Measurements from ENCODE around the gene PARD6G. TPM values are rescaled to one million over a fixed set of nuclear protein-coding genes. Genes with fewer than 3 reads are reported as not detected.

The PARD6G gene
- total RNA-seq, 1 donor from 2014 or later, result 28.3 TPM

DNA sequence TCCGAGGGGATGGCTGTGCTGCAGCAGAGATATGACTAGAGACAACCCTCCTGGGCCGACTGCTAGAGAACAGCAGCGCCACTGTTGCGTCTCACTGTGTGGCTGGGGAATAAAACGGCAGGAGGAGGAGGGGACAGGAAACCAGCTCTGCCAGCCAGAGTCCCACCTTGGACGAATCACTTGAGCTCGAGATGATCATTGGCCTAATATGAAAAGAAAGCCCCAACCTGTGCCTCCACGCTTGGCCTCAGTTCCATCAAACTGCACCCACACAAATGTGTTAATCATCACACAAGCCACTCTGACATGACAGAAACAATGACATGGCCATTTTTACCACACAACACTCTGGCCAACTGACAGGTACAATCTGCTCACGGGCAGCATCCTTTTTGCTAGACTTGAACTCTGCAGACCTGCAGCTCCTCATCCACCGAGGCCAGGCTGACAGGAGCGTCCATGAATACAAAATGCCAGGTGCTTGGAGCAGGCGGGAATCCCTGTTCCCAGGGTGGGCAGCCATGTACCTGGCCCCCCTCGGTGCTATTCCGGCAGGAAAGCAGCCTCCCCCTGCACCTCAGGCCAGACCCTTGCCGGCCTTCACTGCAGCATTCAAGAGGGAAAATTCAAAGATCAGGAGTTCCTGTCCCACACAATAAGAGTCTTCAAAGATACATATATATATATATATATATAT lies 52.3 kb downstream of the PARD6G start:
- Mint-ChIP-seq H3K4me1 (peaks cover 34% of the 10 kb centered on the region), H3K4me3 (no peak overlapping the region), H3K9me3 (no peaks in the 10 kb centered on the region), H3K27me3 (ENCODE audit: low read depth) (no peaks in the 10 kb centered on the region), H3K27ac (ENCODE audit: unreplicated experiment) (peak overlapping the region; percentile 57), H3K36me3 (ENCODE audit: low read depth) (peaks cover 3% of the 10 kb centered on the region)
- TF ChIP-seq, protein P1, sequence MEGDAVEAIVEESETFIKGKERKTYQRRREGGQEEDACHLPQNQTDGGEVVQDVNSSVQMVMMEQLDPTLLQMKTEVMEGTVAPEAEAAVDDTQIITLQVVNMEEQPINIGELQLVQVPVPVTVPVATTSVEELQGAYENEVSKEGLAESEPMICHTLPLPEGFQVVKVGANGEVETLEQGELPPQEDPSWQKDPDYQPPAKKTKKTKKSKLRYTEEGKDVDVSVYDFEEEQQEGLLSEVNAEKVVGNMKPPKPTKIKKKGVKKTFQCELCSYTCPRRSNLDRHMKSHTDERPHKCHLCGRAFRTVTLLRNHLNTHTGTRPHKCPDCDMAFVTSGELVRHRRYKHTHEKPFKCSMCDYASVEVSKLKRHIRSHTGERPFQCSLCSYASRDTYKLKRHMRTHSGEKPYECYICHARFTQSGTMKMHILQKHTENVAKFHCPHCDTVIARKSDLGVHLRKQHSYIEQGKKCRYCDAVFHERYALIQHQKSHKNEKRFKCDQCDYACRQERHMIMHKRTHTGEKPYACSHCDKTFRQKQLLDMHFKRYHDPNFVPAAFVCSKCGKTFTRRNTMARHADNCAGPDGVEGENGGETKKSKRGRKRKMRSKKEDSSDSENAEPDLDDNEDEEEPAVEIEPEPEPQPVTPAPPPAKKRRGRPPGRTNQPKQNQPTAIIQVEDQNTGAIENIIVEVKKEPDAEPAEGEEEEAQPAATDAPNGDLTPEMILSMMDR (conservative IDR thresholded peaks at IDR 0.05), result no peak
- DNase-seq (ENCODE audit: low read depth, low spot score), result no peak

DNA sequence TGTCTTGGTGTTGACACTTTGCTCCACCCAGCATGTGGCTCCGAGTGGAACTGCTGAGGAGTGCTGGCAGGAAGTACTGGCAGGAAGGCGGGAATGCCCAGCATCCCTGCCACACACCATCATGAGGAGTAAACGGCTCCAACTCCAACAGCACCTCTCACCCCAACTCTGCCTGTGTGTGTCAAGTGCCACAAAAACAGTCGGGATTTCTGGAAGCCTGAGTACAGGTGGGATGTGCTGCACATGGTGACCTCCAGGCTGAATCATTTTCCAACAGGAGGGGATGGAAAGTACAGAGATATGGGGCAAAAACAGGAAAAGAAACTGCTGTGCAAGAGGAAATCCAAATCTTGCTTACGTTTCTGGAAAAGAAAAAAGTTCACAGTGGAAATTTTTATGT lies 53.6 kb downstream of the PARD6G start:
- no peak for DNase-seq (ENCODE audit: low read depth, low spot score)
- no peaks in the 10 kb centered on the region for H3K27me3 Mint-ChIP-seq (ENCODE audit: low read depth)
- H3K27ac Mint-ChIP-seq (ENCODE audit: unreplicated experiment), result peak overlapping the region; percentile 87
- peaks cover 27% of the 10 kb centered on the region for H3K4me1 Mint-ChIP-seq
- no peak overlapping the region for H3K4me3 Mint-ChIP-seq
- H3K36me3 Mint-ChIP-seq (ENCODE audit: low read depth), result peaks cover 3% of the 10 kb centered on the region
- no peaks in the 10 kb centered on the region for H3K9me3 Mint-ChIP-seq
- TF ChIP-seq, protein P1 (conservative IDR thresholded peaks at IDR 0.05), result no peak

DNA sequence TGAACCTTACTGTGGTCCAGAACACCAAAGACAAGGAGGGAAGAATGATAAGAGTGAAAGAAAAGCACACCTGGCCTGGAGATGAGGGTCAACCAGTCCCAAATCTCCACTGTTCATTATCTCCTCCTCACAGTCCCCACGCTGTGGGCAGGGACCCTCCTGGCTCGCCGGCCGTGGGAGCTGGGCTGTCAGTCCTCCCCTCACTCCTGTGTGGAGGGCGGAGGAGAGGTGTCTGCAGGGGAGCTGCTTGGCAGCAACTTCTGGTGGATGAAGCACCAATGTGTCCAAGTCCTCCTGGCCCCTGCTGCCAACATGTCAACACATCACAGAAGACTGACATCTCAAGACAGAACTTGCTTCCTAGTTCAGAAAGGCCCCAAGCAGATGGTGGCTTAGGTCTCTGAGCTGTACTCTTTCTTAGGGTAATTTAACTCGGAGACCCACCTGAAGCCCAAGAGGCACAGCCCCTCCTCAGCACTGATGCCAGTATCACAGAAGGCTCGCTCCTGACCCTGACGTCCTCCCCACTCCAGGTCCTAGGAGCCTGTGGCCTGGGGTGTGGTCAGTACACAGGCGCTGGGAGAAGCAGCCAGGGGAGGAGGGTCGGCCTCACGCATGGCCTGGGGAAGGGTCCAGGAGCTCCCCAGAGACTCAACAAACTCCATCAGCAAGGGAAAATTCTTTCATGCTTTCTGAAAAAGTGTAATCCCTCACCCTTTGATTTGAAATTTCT lies 54.5 kb downstream of the PARD6G start:
- no peak overlapping the region for H3K27ac Mint-ChIP-seq (ENCODE audit: unreplicated experiment)
- H3K4me1 Mint-ChIP-seq, result peaks cover 24% of the 10 kb centered on the region
- no peaks in the 10 kb centered on the region for H3K9me3 Mint-ChIP-seq
- H3K4me3 Mint-ChIP-seq, result no peak overlapping the region
- no peak for DNase-seq (ENCODE audit: low read depth, low spot score)
- no peaks in the 10 kb centered on the region for H3K27me3 Mint-ChIP-seq (ENCODE audit: low read depth)
- peaks cover 3% of the 10 kb centered on the region for H3K36me3 Mint-ChIP-seq (ENCODE audit: low read depth)
- TF ChIP-seq, protein P1 (conservative IDR thresholded peaks at IDR 0.05), result no peak

DNA sequence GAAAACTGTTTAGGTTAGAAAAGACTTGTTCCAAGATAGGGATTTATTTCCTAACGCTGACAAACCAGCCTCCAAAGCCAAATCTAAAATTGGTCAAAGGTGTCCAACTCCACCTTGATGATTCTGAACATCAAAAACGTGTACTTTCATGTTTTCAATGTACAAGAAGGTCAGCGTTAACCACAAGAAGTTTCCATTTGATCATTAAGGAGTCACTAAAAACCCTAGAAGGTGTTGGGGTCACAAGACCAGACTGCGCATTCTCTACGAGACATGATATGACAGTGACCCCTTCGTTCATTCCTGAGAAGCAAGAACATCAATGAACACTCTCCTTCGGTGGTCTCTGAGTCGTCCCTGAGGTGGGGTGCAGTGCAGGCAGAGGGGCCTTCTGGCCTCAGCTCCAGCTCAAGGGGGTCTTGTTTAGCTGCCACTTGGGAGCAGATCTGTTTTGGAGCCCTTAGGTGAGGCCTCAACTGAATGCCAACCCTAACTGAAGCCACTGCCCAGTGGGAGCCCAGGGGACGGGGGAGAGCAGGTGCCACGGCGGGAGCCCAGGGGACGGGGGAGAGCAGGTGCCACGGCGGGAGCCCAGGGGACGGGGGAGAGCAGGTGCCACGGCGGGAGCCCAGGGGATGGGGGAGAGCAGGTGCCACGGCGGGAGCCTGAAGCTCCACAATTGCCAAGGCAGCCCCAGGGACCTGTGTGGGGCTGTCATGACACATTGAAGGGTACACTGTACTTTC lies 55.2 kb downstream of the PARD6G start:
- TF ChIP-seq, protein P1 (conservative IDR thresholded peaks at IDR 0.05), result no peak
- no peaks in the 10 kb centered on the region for H3K9me3 Mint-ChIP-seq
- no peak overlapping the region for H3K27ac Mint-ChIP-seq (ENCODE audit: unreplicated experiment)
- H3K27me3 Mint-ChIP-seq (ENCODE audit: low read depth), result no peaks in the 10 kb centered on the region
- peaks cover 3% of the 10 kb centered on the region for H3K36me3 Mint-ChIP-seq (ENCODE audit: low read depth)
- H3K4me1 Mint-ChIP-seq, result peaks cover 16% of the 10 kb centered on the region
- no peak for DNase-seq (ENCODE audit: low read depth, low spot score)
- no peak overlapping the region for H3K4me3 Mint-ChIP-seq

DNA sequence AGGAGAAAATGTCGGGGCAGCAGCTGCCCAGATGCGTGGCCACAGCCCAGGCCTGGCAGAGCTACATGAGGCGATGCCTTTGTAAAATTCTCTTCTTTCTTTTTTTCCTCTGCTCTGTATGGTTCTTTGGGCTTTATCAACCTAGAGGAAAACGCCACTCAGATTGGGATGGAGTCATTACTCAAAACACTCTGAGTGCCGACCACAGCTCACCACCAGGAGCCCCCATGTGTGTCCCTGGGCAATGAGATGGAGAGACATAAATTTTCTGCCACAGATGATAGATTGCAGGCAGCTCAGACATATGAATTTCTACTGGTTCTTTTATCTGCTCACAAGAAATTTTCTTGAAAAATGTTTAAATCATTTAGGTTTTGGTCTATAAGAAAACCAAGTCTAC lies 56.0 kb downstream of the PARD6G start:
- H3K36me3 Mint-ChIP-seq (ENCODE audit: low read depth), result peaks cover 3% of the 10 kb centered on the region
- H3K4me1 Mint-ChIP-seq, result peaks cover 8% of the 10 kb centered on the region
- no peak overlapping the region for H3K27ac Mint-ChIP-seq (ENCODE audit: unreplicated experiment)
- no peaks in the 10 kb centered on the region for H3K27me3 Mint-ChIP-seq (ENCODE audit: low read depth)
- no peaks in the 10 kb centered on the region for H3K9me3 Mint-ChIP-seq
- TF ChIP-seq, protein P1 (conservative IDR thresholded peaks at IDR 0.05), result no peak
- no peak overlapping the region for H3K4me3 Mint-ChIP-seq
- no peak for DNase-seq (ENCODE audit: low read depth, low spot score)
